ENCODE results near the gene SPTLC2. TPM values are rescaled to one million over a fixed set of nuclear protein-coding genes. Genes with fewer than 3 reads are reported as not detected.

Gene SPTLC2
- total and polyA plus RNA-seq, 2 experiments from 2014 or later: 33.6 to 34.2 TPM

- peak overlapping the region; percentile 11 for H2AFZ ChIP-seq
- peak overlapping the region; percentile 54 for H3K27ac ChIP-seq
- no peaks in the 10 kb centered on the region for H3K27me3 ChIP-seq
- H3K4me1 ChIP-seq (ENCODE audit: insufficient read depth): peaks cover 15% of the 10 kb centered on the region
- H3K9me2 ChIP-seq (replicated peaks; ENCODE audit: insufficient read depth): no peaks in the 10 kb centered on the region
- peak overlapping the region; percentile 32 for H3K4me3 ChIP-seq
- 19% methylated on average over 16 of the region's 16 CpGs for WGBS (ENCODE audit: low lambda C conversion rate, missing lambda C conversion rate)
- peak overlapping the region; percentile 84 for H3K4me2 ChIP-seq
- TF ChIP-seq EZH2phosphoT487 (IDR thresholded peaks at IDR 0.05; ENCODE audit: low read depth, severe bottlenecking, unreplicated experiment) (no peak), EZH2 (IDR thresholded peaks at IDR 0.05; ENCODE audit: borderline replicate concordance) (no peak), CTCF (IDR thresholded peaks at IDR 0.05; ENCODE audit: poor library complexity) (no peak)
- no peaks in the 10 kb centered on the region for H3K36me3 ChIP-seq (replicated peaks; ENCODE audit: insufficient read depth, low read depth)
- DNase-seq (ENCODE audit: low spot score): peak; percentile 12
- H4K20me1 ChIP-seq (ENCODE audit: insufficient read depth, poor library complexity, severe bottlenecking): no peaks in the 10 kb centered on the region
- peaks cover 50% of the 10 kb centered on the region for H3K79me2 ChIP-seq
- H3K9me3 ChIP-seq (ENCODE audit: low read depth): no peaks in the 10 kb centered on the region
Observed at GRCh38 chr14:77615361-77616132, 890 bp downstream of the SPTLC2 start.

DNA sequence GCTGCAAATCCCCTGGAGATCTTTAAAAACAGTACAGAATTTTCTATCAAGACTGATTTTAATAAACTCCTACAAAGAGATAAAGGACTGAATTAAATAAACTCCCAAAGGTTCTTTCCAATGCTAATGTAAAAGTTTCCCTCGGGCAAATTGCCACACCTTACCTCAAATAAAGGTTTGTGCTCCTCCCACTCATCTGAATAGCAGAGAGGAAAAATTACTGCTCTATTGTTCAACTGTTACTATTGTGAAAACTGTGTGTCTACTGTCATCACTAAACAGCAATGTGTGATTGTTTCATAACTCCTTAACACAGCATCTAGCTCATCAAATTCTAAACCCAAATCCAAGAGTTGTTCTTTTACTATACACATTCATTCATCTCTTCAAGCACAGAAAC is 3.2 kb downstream of the SPTLC2 start:
- Histone ChIP-seq H3K4me1 (ENCODE audit: insufficient read depth) (peaks cover 15% of the 10 kb centered on the region), H3K36me3 (replicated peaks; ENCODE audit: insufficient read depth, low read depth) (no peaks in the 10 kb centered on the region), H3K4me2 (no peak overlapping the region), H2AFZ (no peak overlapping the region), H3K27me3 (no peaks in the 10 kb centered on the region), H3K4me3 (no peak overlapping the region), H3K9me2 (replicated peaks; ENCODE audit: insufficient read depth) (no peaks in the 10 kb centered on the region), H3K79me2 (peaks cover 73% of the 10 kb centered on the region), H4K20me1 (ENCODE audit: insufficient read depth, poor library complexity, severe bottlenecking) (no peaks in the 10 kb centered on the region), H3K9me3 (ENCODE audit: low read depth) (no peaks in the 10 kb centered on the region), H3K27ac (no peak overlapping the region)
- no peak for DNase-seq (ENCODE audit: low spot score)
- 38% methylated on average over 1 of the region's 1 CpG for WGBS (ENCODE audit: low lambda C conversion rate, missing lambda C conversion rate)
- TF ChIP-seq CTCF (IDR thresholded peaks at IDR 0.05; ENCODE audit: poor library complexity) (no peak), EZH2phosphoT487 (IDR thresholded peaks at IDR 0.05; ENCODE audit: low read depth, severe bottlenecking, unreplicated experiment) (no peak), EZH2 (IDR thresholded peaks at IDR 0.05; ENCODE audit: borderline replicate concordance) (no peak)

DNA sequence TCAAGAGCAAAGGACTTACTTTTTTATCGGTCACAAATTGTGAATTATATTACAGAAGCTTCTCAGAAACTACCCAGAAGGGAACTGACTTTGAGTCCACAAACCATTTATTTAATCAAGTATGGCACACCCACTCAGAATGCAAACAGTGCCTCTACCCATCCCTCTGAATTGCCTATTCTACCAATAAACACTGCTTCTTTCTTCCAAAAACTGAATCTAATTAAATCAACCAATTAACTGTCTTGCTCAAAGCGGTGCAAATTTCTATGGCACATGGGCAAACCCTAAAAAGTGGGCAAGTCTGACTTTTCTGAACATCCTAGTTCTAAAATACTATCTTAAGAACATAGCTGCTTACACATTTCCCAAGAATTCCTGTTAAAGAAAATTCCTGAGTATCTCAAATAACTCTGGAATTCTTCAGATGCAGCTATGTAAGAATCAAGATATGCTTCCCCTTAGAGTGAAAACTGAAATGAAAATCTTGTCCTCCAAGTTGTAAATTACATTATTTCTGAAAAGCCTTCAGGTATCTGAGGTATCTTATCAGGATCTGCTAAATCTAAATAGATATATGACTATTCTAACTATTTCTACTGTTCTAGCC is 4.3 kb downstream of the SPTLC2 start:
- peak overlapping the region; percentile 56 for H3K4me2 ChIP-seq
- H3K27me3 ChIP-seq: no peaks in the 10 kb centered on the region
- H3K9me2 ChIP-seq (replicated peaks; ENCODE audit: insufficient read depth): no peaks in the 10 kb centered on the region
- H3K9me3 ChIP-seq (ENCODE audit: low read depth): no peaks in the 10 kb centered on the region
- H2AFZ ChIP-seq: no peak overlapping the region
- no peak overlapping the region for H3K4me3 ChIP-seq
- no peaks in the 10 kb centered on the region for H3K36me3 ChIP-seq (replicated peaks; ENCODE audit: insufficient read depth, low read depth)
- 86% methylated on average over 2 of the region's 2 CpGs for WGBS (ENCODE audit: low lambda C conversion rate, missing lambda C conversion rate)
- H3K27ac ChIP-seq: no peak overlapping the region
- TF ChIP-seq CTCF (IDR thresholded peaks at IDR 0.05; ENCODE audit: poor library complexity) (no peak), EZH2phosphoT487 (IDR thresholded peaks at IDR 0.05; ENCODE audit: low read depth, severe bottlenecking, unreplicated experiment) (no peak), EZH2 (IDR thresholded peaks at IDR 0.05; ENCODE audit: borderline replicate concordance) (no peak)
- no peak for DNase-seq (ENCODE audit: low spot score)
- peaks cover 84% of the 10 kb centered on the region for H3K79me2 ChIP-seq
- peaks cover 3% of the 10 kb centered on the region for H4K20me1 ChIP-seq (ENCODE audit: insufficient read depth, poor library complexity, severe bottlenecking)
- H3K4me1 ChIP-seq (ENCODE audit: insufficient read depth): peaks cover 15% of the 10 kb centered on the region
